ENCODE data around the gene ZC3H7B.

GRCh38 chr22:41405588-41405987 lies 104.3 kb downstream of the ZC3H7B start:
- TF ChIP-seq CTCF (conservative IDR thresholded peaks at IDR 0.05; ENCODE audit: low read depth in 2 of 2) (no peak), ZNF114 (CRISPR knock-in tag; IDR thresholded peaks at IDR 0.05) (no peak), POLR2AphosphoS5 (IDR thresholded peaks at IDR 0.05; ENCODE audit: low read depth) (no peak)
